Prostate gland (tissue), 2 donors: ENCODE measurements around the gene PAK1IP1. TPM values are rescaled to one million over a fixed set of nuclear protein-coding genes. Genes with fewer than 3 reads are reported as not detected.

ENCODE experiments used
- DNase-seq: peaks from one replicate; pipeline ENCODE4 v3.0.0-alpha.2; 2019; ENCODE audit warnings: low spot score
- H3K27ac ChIP-seq, 2 donors: fragments of 200-600 bp; sonication (generic); 2 replicates each; pipeline ENCODE4 v1.5.1; 2017 to 2019
- H3K27me3 ChIP-seq: fragments of 200-600 bp; sonication (generic); replicated peaks from 2 replicates; pipeline ENCODE4 v1.5.1; 2019; ENCODE audit not compliant: insufficient read depth
- H3K36me3 ChIP-seq, 2 donors: fragments of 200-600 bp; sonication (generic); 1 replicate in 1 of 2; 2 replicates in 1 of 2; pipeline versions ENCODE4 v1.5.1 to v1.8.1; 2017 to 2019
- H3K4me1 ChIP-seq: fragments of 200-600 bp; sonication (generic); replicated peaks from 2 replicates; pipeline ENCODE4 v1.5.1; 2019
- H3K4me3 ChIP-seq, 2 donors: fragments of 200-600 bp; sonication (generic); 2 replicates each; pipeline ENCODE4 v1.5.1; 2017 to 2019
- H3K9me3 ChIP-seq: fragments of 200-600 bp; sonication (generic); 2 replicates; pipeline ENCODE4 v1.5.1; 2017
- POLR2A ChIP-seq: fragments of 450-650 bp; IDR thresholded peaks from one replicate; pipeline ENCODE4 v1.6.1; 2016; ENCODE audit warnings: antibody characterized with exemption, mild to moderate bottlenecking
- POLR2AphosphoS5 ChIP-seq: sonication (generic); formaldehyde crosslinking; IDR thresholded peaks from one replicate; pipeline ENCODE4 v1.6.1; 2017; ENCODE audit warnings: antibody characterized with exemption
- WGBS: methylation state at CpG from one replicate; pipeline ENCODE4 v1.1.5; 2018; 5-methylcytosine and 5-hydroxymethylcytosine counted together
- intact Hi-C: fragments of 100-400 bp; cut with DNase I; formaldehyde crosslinking; loops from one replicate; pipeline ENCODE4 v1.14.2; 2022
- total RNA-seq, 2 donors: library from RNA; depleted of rRNA; stranded (reverse); fragments of >200 nt; gene quantifications; one replicate each; pipeline ENCODE4 v1.1.0, GENCODE V29; 2016
- TF ChIP-seq, protein P1 (sequence below), 4 experiments: fragments of 200-600 bp in 2 of 4; fragments of 450-650 bp in 2 of 4; sonication (generic) in 2 of 4; IDR thresholded peaks; 1 replicate in 3 of 4; 2 replicates in 1 of 4; pipeline ENCODE4 v1.5.1; 2016 to 2019; ENCODE audit warnings: antibody characterized with exemption in 4 of 4, mild to moderate bottlenecking in 2 of 4, moderate library complexity in 2 of 4

Gene PAK1IP1
- total RNA-seq, 2 donors from 2014 or later, result 12.2 to 36.7 TPM

DNA sequence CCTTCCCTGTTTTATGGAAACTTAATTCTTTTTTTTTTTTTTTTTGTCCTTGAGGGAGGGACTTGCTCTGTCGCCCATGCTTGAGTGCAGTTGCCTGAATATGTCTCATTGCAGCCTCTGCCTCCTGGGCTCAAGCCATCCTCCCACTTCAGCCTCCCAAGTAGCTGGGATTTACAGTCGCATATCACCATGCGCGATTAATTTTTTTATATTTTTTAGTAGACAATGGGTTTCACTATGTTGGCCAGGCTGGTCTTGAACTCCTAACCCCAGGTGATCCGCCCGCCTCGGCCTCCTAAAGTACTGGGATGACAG, 28.8 kb downstream of the PAK1IP1 start:
- no peaks in the 10 kb centered on the region for H3K9me3 ChIP-seq
- peak overlapping the region; percentile 49 to 60 for H3K4me3 ChIP-seq
- DNase-seq, result no peak
- H3K4me1 ChIP-seq, result peaks cover 8% of the 10 kb centered on the region
- TF ChIP-seq POLR2A, result no peak
- TF ChIP-seq, protein P1, sequence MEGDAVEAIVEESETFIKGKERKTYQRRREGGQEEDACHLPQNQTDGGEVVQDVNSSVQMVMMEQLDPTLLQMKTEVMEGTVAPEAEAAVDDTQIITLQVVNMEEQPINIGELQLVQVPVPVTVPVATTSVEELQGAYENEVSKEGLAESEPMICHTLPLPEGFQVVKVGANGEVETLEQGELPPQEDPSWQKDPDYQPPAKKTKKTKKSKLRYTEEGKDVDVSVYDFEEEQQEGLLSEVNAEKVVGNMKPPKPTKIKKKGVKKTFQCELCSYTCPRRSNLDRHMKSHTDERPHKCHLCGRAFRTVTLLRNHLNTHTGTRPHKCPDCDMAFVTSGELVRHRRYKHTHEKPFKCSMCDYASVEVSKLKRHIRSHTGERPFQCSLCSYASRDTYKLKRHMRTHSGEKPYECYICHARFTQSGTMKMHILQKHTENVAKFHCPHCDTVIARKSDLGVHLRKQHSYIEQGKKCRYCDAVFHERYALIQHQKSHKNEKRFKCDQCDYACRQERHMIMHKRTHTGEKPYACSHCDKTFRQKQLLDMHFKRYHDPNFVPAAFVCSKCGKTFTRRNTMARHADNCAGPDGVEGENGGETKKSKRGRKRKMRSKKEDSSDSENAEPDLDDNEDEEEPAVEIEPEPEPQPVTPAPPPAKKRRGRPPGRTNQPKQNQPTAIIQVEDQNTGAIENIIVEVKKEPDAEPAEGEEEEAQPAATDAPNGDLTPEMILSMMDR (IDR thresholded peaks at IDR 0.05), result no peak
- no peak for TF ChIP-seq POLR2AphosphoS5
- intact Hi-C loops, result loop anchor here (2.0 kb wide), 2 partner anchors 23 to 29 kb away; partner anchors contain the start of genes C6orf52, PAK1IP1 and TMEM14B
- 11% methylated on average over 7 of the region's 7 CpGs for WGBS
- no peaks in the 10 kb centered on the region for H3K27me3 ChIP-seq
- no peaks in the 10 kb centered on the region for H3K36me3 ChIP-seq
- H3K27ac ChIP-seq, result peak overlapping the region; percentile 80 to 91

GRCh38 chr6:10725044-10725443, 30.3 kb downstream of the PAK1IP1 start:
- no peaks in the 10 kb centered on the region for H3K9me3 ChIP-seq
- no peaks in the 10 kb centered on the region for H3K27me3 ChIP-seq
- H3K36me3 ChIP-seq, result peaks cover 0 to 5% of the 10 kb centered on the region in 2 donors
- WGBS, result 78% methylated on average over 6 of the region's 6 CpGs
- no peak for DNase-seq
- H3K27ac ChIP-seq, result peak overlapping the region in 1 of 2 donors; percentile 80
- intact Hi-C loops, result no loop called here
- H3K4me3 ChIP-seq, result no peak overlapping the region
- TF ChIP-seq, protein P1 (IDR thresholded peaks at IDR 0.05), result no peak
- TF ChIP-seq POLR2A (no peak), POLR2AphosphoS5 (no peak)
- peaks cover 8% of the 10 kb centered on the region for H3K4me1 ChIP-seq

DNA sequence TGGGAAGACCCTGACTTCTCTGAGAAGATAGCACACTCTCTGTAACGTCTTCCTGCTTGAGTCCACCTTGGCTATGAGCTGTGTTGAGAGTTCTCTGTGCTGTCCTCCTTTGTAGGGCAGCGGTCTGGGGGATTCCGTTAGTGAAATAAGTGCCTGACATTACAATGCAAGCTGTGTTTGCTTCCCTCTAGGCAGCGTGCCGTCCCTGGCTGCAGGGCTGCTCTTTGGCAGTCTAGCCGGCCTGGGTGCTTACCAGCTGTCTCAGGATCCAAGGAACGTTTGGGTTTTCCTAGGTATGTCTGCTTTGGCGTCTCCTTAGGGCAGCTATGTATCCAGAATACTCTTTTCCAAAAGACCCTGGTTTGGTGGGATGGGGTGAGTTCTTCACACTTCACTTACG, 30.9 kb downstream of the PAK1IP1 start:
- Histone ChIP-seq H3K4me3 (no peak overlapping the region), H3K9me3 (no peaks in the 10 kb centered on the region), H3K4me1 (peaks cover 8% of the 10 kb centered on the region), H3K27ac (peak overlapping the region in 1 of 2 donors; percentile 19), H3K27me3 (no peaks in the 10 kb centered on the region), H3K36me3 (peaks cover 0 to 9% of the 10 kb centered on the region in 2 donors)
- intact Hi-C loops, result no loop called here
- 60% methylated on average over 9 of the region's 9 CpGs for WGBS
- no peak for TF ChIP-seq POLR2AphosphoS5
- no peak for TF ChIP-seq POLR2A
- DNase-seq, result peak; percentile 28

GRCh38 chr6:10730254-10730653, 35.5 kb downstream of the PAK1IP1 start:
- Histone ChIP-seq H3K4me3 (no peak overlapping the region), H3K27me3 (no peaks in the 10 kb centered on the region), H3K9me3 (no peaks in the 10 kb centered on the region), H3K27ac (no peak overlapping the region), H3K4me1 (no peaks in the 10 kb centered on the region), H3K36me3 (peaks cover 0 to 9% of the 10 kb centered on the region in 2 donors)
- DNase-seq, result no peak
- 69% methylated on average over 3 of the region's 3 CpGs for WGBS
- intact Hi-C loops, result no loop called here
- TF ChIP-seq POLR2A (no peak), POLR2AphosphoS5 (no peak)
- TF ChIP-seq, protein P1 (IDR thresholded peaks at IDR 0.05), result no peak

DNA sequence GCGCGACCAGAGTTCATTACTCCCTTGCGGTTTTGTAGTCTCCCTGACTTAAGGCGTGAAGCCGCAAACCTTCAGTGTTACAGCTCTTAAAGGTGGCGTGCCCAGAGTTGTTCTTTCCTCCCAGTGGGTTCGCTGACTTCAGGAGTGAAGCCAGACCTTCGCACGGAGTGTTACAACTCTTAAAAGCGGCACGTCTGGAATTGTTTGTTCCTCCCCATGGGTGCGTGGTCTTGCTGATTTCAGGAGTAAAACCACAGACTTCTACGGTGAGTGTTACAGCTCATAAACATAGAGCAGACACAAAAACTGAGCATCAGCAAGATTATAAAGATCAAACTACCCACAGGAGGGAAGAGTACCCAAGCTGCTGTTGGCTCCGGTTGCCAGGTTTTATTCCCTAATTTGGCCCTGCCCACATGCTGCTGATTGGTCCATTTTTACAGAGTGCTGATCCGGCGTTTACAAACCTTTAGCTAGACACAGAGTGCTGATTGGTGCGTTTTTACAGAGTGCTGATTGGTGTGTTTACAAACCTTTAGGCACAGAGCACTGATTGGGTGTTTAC, 38.5 kb downstream of the PAK1IP1 start:
- Histone ChIP-seq H3K36me3 (peaks cover 0 to 9% of the 10 kb centered on the region in 2 donors), H3K4me3 (no peak overlapping the region), H3K27me3 (no peaks in the 10 kb centered on the region), H3K9me3 (no peaks in the 10 kb centered on the region), H3K27ac (no peak overlapping the region), H3K4me1 (no peaks in the 10 kb centered on the region)
- DNase-seq, result no peak
- 63% methylated on average over 17 of the region's 17 CpGs for WGBS
- TF ChIP-seq, protein P1 (IDR thresholded peaks at IDR 0.05), result no peak
- no peak for TF ChIP-seq POLR2A
- no peak for TF ChIP-seq POLR2AphosphoS5
- intact Hi-C loops, result no loop called here
